Cardiac muscle cell (in vitro differentiated cells and primary cell): ENCODE results near the gene ACE. TPM values are rescaled to one million over a fixed set of nuclear protein-coding genes. Genes with fewer than 3 reads are reported as not detected.

Source experiments
- DNase-seq, 2 donors: peaks; one replicate each; pipeline versions ENCODE4 v3.0.0 to v3.0.0-alpha.2; 2010 to 2017; ENCODE audit warnings: low read depth in 1 of 2, low spot score in 1 of 2
- H3K27ac ChIP-seq: fragments of 200-600 bp; sonication (generic); 2 replicates; pipeline ENCODE4 v1.5.1; 2016
- H3K27me3 ChIP-seq: fragments of 200-600 bp; sonication (generic); 2 replicates; pipeline ENCODE4 v1.6.0; 2016; ENCODE audit warnings: control low read depth
- H3K36me3 ChIP-seq: fragments of 200-600 bp; sonication (generic); 2 replicates; pipeline ENCODE4 v1.5.1; 2016; ENCODE audit warnings: control low read depth
- H3K4me1 ChIP-seq: fragments of 200-600 bp; sonication (generic); 2 replicates; pipeline ENCODE4 v1.8.1; 2017; ENCODE audit warnings: low read depth, mild to moderate bottlenecking, mixed run types
- H3K4me3 ChIP-seq: fragments of 200-600 bp; sonication (generic); 2 replicates; pipeline ENCODE4 v1.5.1; 2016; ENCODE audit warnings: mild to moderate bottlenecking
- H3K9me3 ChIP-seq: fragments of 200-600 bp; sonication (generic); 2 replicates; pipeline ENCODE4 v1.5.1; 2017; ENCODE audit warnings: low read depth, mild to moderate bottlenecking, control low read depth
- polyA plus RNA-seq: library from polyadenylated mRNA; unstranded; fragments of >200 nt; fragmentation: Nextera tagmentation; extraction: Ambion mirVana; gene quantifications from 2 replicates; pipeline ENCODE4 v1.2.1, GENCODE V29; 2016
- total RNA-seq: library from RNA; depleted of rRNA; stranded (reverse); fragments of >200 nt; gene quantifications from 2 replicates; pipeline ENCODE4 v1.2.3, GENCODE V29; 2016
- TF ChIP-seq, protein P1 (sequence below): IDR thresholded peaks from 2 replicates; pipeline ENCODE4 v1.5.1; 2012; ENCODE audit warnings: low read depth, mild to moderate bottlenecking, low read length

Gene ACE
- total and polyA plus RNA-seq, 2 experiments from 2014 or later: 1.8 to 3.2 TPM

- Histone ChIP-seq H3K4me1 (no peaks in the 10 kb centered on the region), H3K27me3 (peaks cover 11% of the 10 kb centered on the region), H3K36me3 (no peaks in the 10 kb centered on the region), H3K9me3 (no peaks in the 10 kb centered on the region), H3K4me3 (no peak overlapping the region), H3K27ac (no peak overlapping the region)
- TF ChIP-seq, protein P1, sequence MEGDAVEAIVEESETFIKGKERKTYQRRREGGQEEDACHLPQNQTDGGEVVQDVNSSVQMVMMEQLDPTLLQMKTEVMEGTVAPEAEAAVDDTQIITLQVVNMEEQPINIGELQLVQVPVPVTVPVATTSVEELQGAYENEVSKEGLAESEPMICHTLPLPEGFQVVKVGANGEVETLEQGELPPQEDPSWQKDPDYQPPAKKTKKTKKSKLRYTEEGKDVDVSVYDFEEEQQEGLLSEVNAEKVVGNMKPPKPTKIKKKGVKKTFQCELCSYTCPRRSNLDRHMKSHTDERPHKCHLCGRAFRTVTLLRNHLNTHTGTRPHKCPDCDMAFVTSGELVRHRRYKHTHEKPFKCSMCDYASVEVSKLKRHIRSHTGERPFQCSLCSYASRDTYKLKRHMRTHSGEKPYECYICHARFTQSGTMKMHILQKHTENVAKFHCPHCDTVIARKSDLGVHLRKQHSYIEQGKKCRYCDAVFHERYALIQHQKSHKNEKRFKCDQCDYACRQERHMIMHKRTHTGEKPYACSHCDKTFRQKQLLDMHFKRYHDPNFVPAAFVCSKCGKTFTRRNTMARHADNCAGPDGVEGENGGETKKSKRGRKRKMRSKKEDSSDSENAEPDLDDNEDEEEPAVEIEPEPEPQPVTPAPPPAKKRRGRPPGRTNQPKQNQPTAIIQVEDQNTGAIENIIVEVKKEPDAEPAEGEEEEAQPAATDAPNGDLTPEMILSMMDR: peak; percentile 94
- peak; percentile 88 to 94 for DNase-seq
Measured at GRCh38 chr17:63478814-63479494, 2.1 kb downstream of the ACE start.

DNA sequence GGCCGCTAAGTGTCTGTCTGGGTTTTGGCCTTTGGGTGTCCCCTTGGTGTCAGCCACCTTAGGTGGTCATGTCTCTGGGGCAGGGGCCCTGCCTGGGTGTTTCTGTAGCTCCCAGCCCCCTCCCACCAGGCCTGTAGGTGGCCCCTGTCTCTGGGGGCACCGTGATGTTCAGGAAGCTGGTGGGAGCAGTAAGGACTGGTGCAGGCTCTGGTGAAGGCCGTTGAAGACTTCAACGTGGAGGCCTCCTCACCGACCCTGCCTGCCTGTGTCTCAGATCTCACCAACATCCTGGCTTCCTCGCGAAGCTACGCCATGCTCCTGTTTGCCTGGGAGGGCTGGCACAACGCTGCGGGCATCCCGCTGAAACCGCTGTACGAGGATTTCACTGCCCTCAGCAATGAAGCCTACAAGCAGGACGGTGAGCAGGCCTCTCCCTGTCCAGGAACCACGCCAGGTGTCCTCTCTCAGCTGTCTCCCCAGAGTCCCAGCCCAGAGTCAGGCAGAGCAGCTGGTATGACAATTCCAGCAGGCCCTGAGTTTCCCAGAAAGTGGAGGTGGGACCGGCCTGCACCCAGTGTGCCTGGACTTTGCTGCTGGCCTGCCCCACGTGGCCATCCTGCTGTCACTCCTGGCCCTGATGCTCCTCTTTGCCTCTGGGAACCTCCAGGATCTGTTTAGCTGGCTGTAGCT lies 2.8 kb downstream of the ACE start:
- Histone ChIP-seq H3K27me3 (peaks cover 11% of the 10 kb centered on the region), H3K36me3 (no peaks in the 10 kb centered on the region), H3K4me1 (no peaks in the 10 kb centered on the region), H3K9me3 (no peaks in the 10 kb centered on the region), H3K4me3 (no peak overlapping the region), H3K27ac (no peak overlapping the region)
- DNase-seq: no peak
- TF ChIP-seq, protein P1: no peak

GRCh38 chr17:63480192-63480784 lies 3.4 kb downstream of the ACE start:
- Histone ChIP-seq H3K27ac (no peak overlapping the region), H3K4me3 (no peak overlapping the region), H3K27me3 (peaks cover 11% of the 10 kb centered on the region), H3K36me3 (no peaks in the 10 kb centered on the region), H3K9me3 (no peaks in the 10 kb centered on the region), H3K4me1 (no peaks in the 10 kb centered on the region)
- TF ChIP-seq, protein P1: no peak
- DNase-seq: no peak

GRCh38 chr17:63480826-63481487 lies 4.1 kb downstream of the ACE start:
- Histone ChIP-seq H3K4me1 (no peaks in the 10 kb centered on the region), H3K27me3 (peaks cover 11% of the 10 kb centered on the region), H3K4me3 (no peak overlapping the region), H3K27ac (no peak overlapping the region), H3K36me3 (no peaks in the 10 kb centered on the region), H3K9me3 (no peaks in the 10 kb centered on the region)
- no peak for DNase-seq
- TF ChIP-seq, protein P1: no peak

DNA sequence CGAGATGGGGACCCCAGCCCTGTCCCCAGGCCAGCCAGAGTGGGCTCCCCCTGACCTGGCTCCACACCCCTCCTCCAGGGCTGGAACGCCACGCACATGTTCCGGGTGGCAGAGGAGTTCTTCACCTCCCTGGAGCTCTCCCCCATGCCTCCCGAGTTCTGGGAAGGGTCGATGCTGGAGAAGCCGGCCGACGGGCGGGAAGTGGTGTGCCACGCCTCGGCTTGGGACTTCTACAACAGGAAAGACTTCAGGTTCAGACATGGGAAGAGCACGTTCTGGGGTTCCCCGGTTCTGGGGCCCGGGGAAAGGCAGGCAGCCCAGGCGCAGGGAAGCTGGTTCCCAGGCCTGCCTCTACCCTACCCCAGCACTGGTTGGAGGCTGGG lies 4.6 kb downstream of the ACE start:
- peaks cover 11% of the 10 kb centered on the region for H3K27me3 ChIP-seq
- DNase-seq: no peak
- H3K36me3 ChIP-seq: no peaks in the 10 kb centered on the region
- H3K9me3 ChIP-seq: no peaks in the 10 kb centered on the region
- no peak overlapping the region for H3K4me3 ChIP-seq
- no peaks in the 10 kb centered on the region for H3K4me1 ChIP-seq
- H3K27ac ChIP-seq: no peak overlapping the region
- TF ChIP-seq, protein P1: no peak
